BJ (cell line): ENCODE data around the gene INPP5A. TPM values are rescaled to one million over a fixed set of nuclear protein-coding genes. Genes with fewer than 3 reads are reported as not detected.

Experiments used
- CTCF ChIA-PET: fragments of 350-600 bp; formaldehyde crosslinking; extraction: SDS; loops from one replicate; lab custom pipeline; 2021; ENCODE audit warnings: antibody characterized with exemption, inconsistent platforms; lab: Yijun Ruan, JAX
- POLR2A ChIA-PET: fragments of 300-600 bp; sonication (Branson Sonifier 250); formaldehyde crosslinking; extraction: SDS; loops from one replicate; lab custom pipeline; 2021; ENCODE audit warnings: antibody characterized with exemption; lab: Charles Lee
- DNase-seq: peaks from one replicate; pipeline ENCODE4 v3.0.0-alpha.2; 2011; ENCODE audit warnings: low read depth
- H3K27me3 ChIP-seq: 2 replicates; pipeline ENCODE4 v1.6.0; 2011; ENCODE audit warnings: low read length; ENCODE audit not compliant: control insufficient read depth, insufficient read depth
- H3K36me3 ChIP-seq: 2 replicates; pipeline ENCODE4 v1.5.1; 2011; ENCODE audit warnings: low read length; ENCODE audit not compliant: control insufficient read depth, insufficient read depth
- H3K4me3 ChIP-seq: 2 replicates; pipeline ENCODE4 v1.5.1; 2011; ENCODE audit warnings: low read depth, mild to moderate bottlenecking, control low read depth, low read length
- polyA plus RNA-seq: library from polyadenylated mRNA; depleted of rRNA; stranded (reverse); fragments of >200 nt; gene quantifications from 2 replicates; pipeline ENCODE4 v1.2.3, GENCODE V29; 2011
- TF ChIP-seq, protein P1 (sequence below): IDR thresholded peaks from 2 replicates; pipeline ENCODE4 v1.5.1; 2011; ENCODE audit warnings: low read depth, mild to moderate bottlenecking, control low read depth, inconsistent platforms, low read length, moderate library complexity; ENCODE audit not compliant: insufficient read depth

The INPP5A gene
- polyA plus RNA-seq, 1 experiment, result 60.1 TPM

- TF ChIP-seq, protein P1, sequence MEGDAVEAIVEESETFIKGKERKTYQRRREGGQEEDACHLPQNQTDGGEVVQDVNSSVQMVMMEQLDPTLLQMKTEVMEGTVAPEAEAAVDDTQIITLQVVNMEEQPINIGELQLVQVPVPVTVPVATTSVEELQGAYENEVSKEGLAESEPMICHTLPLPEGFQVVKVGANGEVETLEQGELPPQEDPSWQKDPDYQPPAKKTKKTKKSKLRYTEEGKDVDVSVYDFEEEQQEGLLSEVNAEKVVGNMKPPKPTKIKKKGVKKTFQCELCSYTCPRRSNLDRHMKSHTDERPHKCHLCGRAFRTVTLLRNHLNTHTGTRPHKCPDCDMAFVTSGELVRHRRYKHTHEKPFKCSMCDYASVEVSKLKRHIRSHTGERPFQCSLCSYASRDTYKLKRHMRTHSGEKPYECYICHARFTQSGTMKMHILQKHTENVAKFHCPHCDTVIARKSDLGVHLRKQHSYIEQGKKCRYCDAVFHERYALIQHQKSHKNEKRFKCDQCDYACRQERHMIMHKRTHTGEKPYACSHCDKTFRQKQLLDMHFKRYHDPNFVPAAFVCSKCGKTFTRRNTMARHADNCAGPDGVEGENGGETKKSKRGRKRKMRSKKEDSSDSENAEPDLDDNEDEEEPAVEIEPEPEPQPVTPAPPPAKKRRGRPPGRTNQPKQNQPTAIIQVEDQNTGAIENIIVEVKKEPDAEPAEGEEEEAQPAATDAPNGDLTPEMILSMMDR, result no peak
- POLR2A ChIA-PET, result no interaction called here
Observed at GRCh38 chr10:132541601-132542011, 4.0 kb downstream of the INPP5A start.

DNA sequence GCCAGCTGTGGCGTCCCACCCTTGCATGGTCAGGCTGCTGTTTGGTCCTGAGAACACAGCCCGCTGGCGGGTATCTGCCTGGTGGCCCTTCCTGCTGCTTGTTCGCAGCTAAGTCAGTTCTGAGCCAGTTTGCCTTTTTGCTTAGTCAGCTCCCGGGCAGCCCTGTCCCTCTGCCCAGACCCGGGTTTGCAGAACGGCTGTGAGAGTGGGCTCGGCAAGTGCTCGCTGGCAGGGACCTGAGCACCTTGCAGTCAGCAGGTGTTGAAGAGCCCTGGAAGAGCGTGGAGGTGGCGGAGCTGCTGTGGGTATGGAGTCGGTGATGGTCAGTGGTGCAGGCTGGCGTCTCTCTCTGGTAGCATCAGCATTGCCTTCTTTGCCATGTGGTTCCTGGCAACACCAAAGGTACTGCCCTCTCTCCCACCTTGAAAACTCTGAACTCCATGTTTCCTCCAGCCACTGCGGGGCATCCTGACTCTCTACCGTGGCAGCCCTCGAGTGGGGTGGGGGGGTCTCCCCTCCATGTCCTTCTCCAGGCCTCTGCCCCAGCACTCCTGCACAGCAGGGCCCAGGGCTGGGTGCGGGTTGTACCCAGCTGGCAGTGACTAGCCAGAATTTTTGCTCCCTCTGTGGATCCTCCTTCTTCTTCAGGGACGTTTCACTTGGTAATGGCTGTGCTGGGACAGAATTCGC lies 4.6 kb downstream of the INPP5A start:
- Histone ChIP-seq H3K27me3 (no peaks in the 10 kb centered on the region), H3K4me3 (no peak overlapping the region), H3K36me3 (peaks cover 1% of the 10 kb centered on the region)
- TF ChIP-seq, protein P1, result no peak
- no peak for DNase-seq
- CTCF ChIA-PET, result no interaction called here
- POLR2A ChIA-PET, result no interaction called here

More at GRCh38 chr10:132541601-132542011, 4.0 kb downstream of the INPP5A start:
- Histone ChIP-seq H3K4me3 (no peak overlapping the region), H3K36me3 (peaks cover 1% of the 10 kb centered on the region), H3K27me3 (no peaks in the 10 kb centered on the region)
- CTCF ChIA-PET, result interaction anchor here (1.0 to 2.3 kb wide), 3 partner anchors 10 to 92 kb away, joined by 3 to 11 read pairs (median 7); no protein-coding TSS in a partner anchor
- DNase-seq, result no peak

DNA sequence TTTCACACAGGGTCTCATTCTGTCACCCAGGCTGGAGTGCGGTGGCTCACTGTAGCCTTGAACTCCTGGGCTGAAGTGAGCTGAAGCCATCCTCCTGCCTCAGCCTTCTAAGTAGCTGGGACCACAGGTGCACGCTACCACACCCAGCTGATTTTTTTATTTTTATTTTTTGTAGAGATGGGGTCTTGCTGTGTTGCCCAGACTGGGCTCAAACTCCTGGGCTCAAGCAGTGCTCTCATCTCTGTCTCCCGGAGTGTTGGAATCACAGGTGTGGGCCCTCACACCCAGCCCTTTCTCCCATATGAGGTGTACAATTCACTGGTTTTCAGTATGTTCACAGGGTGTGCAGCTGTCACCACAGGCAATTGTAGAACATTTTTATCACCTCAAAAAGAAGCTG lies 5.2 kb downstream of the INPP5A start:
- Histone ChIP-seq H3K4me3 (no peak overlapping the region), H3K27me3 (no peaks in the 10 kb centered on the region), H3K36me3 (peaks cover 1% of the 10 kb centered on the region)
- DNase-seq, result no peak
- POLR2A ChIA-PET, result no interaction called here
- TF ChIP-seq, protein P1, result no peak
- CTCF ChIA-PET, result no interaction called here

DNA sequence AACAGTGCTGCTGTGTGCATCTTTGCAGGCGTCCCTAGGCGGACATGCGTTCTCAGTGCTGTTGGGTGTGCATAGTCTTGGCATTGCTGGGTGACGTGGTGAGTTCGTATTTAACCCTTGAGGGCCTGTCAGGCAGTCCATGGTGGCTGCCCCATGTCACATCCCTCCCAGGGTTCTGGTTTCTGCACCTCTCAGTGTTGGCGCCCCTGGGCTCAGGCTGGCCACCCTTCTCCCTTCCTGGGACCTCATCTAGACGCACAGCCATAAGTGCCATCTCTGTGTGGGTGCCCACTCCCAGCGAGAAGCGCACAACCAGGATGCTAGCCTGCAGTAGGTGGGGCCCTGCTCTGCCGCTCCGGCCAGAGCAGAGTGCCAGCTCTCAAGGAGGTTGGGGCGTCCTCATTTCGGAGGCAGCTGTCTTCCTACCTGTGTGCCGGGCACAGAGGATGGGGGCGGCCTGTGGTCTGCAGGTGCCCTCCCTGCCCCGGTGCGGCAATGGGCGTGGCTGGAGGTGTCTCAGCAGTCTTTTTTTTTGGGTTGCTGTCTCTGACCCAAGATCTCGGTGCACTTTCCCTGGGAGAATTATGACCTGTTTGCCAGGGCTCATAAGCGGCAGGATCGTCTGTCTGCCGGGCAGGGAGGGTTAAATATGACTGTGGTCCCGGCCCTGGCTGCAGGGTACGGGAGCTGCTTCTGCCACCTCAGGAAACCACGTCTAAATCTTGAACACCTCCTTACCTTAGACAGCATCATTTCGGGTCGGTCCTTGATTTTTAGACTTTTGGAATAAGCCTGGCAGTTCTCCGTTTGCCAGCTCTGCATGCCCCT lies 6.5 kb downstream of the INPP5A start:
- Histone ChIP-seq H3K36me3 (peaks cover 1% of the 10 kb centered on the region), H3K27me3 (no peaks in the 10 kb centered on the region), H3K4me3 (no peak overlapping the region)
- POLR2A ChIA-PET, result no interaction called here
- CTCF ChIA-PET, result no interaction called here
- no peak for DNase-seq
- TF ChIP-seq, protein P1, result no peak

- peaks cover 1% of the 10 kb centered on the region for H3K36me3 ChIP-seq
- TF ChIP-seq, protein P1, result no peak
- ChIA-PET CTCF (no interaction called here), POLR2A (no interaction called here)
- no peak for DNase-seq
- H3K27me3 ChIP-seq, result no peaks in the 10 kb centered on the region
- H3K4me3 ChIP-seq, result no peak overlapping the region
Observed at GRCh38 chr10:132544744-132545658, 7.4 kb downstream of the INPP5A start.
